Sigmoid colon (tissue), 7 donors: ENCODE results near the gene SRF. TPM values are rescaled to one million over a fixed set of nuclear protein-coding genes. Genes with fewer than 3 reads are reported as not detected.
A peak's percentile ranks its signal among the peaks of the same experiment; 100 is the strongest.

ENCODE experiments used
- DNase-seq: peaks from one replicate; pipeline ENCODE4 v3.0.0-alpha.2; 2019
- H3K27ac ChIP-seq, 4 donors: fragments of 200-600 bp; sonication (generic); one replicate each; pipeline ENCODE4 v1.5.1; 2016 to 2019; ENCODE audit warnings: mild to moderate bottlenecking in 1 of 4
- H3K27me3 ChIP-seq, 3 donors: fragments of 200-600 bp; sonication (generic); one replicate each; pipeline ENCODE4 v1.5.1; 2019; ENCODE audit warnings: mild to moderate bottlenecking in 1 of 3
- H3K36me3 ChIP-seq, 4 donors: fragments of 200-600 bp; sonication (generic); one replicate each; pipeline ENCODE4 v1.5.1; 2016 to 2019
- H3K4me1 ChIP-seq, 4 donors: fragments of 200-600 bp; sonication (generic); one replicate each; pipeline ENCODE4 v1.5.1; 2017 to 2019
- H3K4me3 ChIP-seq, 4 donors: fragments of 200-600 bp; sonication (generic); one replicate each; pipeline ENCODE4 v1.5.1; 2017 to 2019; ENCODE audit warnings: mild to moderate bottlenecking in 2 of 4, moderate library complexity in 1 of 4
- H3K9me3 ChIP-seq, 4 donors: fragments of 200-600 bp in 3 of 4; sonication (generic) in 3 of 4; one replicate each; pipeline versions ENCODE4 v1.5.1 to v1.6.1; 2013 to 2019
- CTCF ChIP-seq, 4 experiments: fragments of 450-650 bp in 3 of 4; fragments of 200-600 bp in 1 of 4; IDR thresholded peaks; one replicate each; pipeline ENCODE4 v1.5.1; 2016 to 2019; ENCODE audit warnings: antibody characterized with exemption in 4 of 4, mild to moderate bottlenecking in 3 of 4, moderate library complexity in 2 of 4
- EP300 ChIP-seq, 4 donors: sonication (generic); formaldehyde crosslinking; IDR thresholded peaks; one replicate each; pipeline ENCODE4 v1.6.1; 2017; ENCODE audit warnings: antibody characterized with exemption in 4 of 4
- POLR2A ChIP-seq, 2 donors: fragments of 450-650 bp; IDR thresholded peaks; one replicate each; pipeline ENCODE4 v1.6.1; 2016; ENCODE audit warnings: antibody characterized with exemption in 2 of 2, mild to moderate bottlenecking in 2 of 2, moderate library complexity in 2 of 2
- POLR2AphosphoS5 ChIP-seq, 4 donors: sonication (generic); formaldehyde crosslinking; IDR thresholded peaks; one replicate each; pipeline ENCODE4 v1.6.1; 2017; ENCODE audit warnings: antibody characterized with exemption in 4 of 4
- WGBS, 2 donors: extraction: QIAGEN DNeasy Blood & Tissue Kit; methylation state at CpG; one replicate each; pipeline ENCODE4 v1.1.7; 2013; 5-methylcytosine and 5-hydroxymethylcytosine counted together
- intact Hi-C: fragments of 100-400 bp; cut with DNase I; formaldehyde crosslinking; loops from one replicate; pipeline ENCODE4 v1.15.1; 2023
- polyA plus RNA-seq, 3 donors: library from polyadenylated mRNA; stranded (reverse); fragments of 200-250 nt; gene quantifications; one replicate each; pipeline ENCODE4 v1.2.3, GENCODE V29; 2013
- total RNA-seq, 4 donors: library from RNA; depleted of rRNA; stranded (reverse); fragments of >200 nt; gene quantifications; one replicate each; pipeline ENCODE4 v1.1.0, GENCODE V29; 2016
- donor health status: healthy with polysubstance abuse.
- donor health status: Bipolar disorder and iron deficiency.
- donor health status: healthy.

SRF gene
- total and polyA plus RNA-seq, 7 donors = 12.6 to 96.9 (median 64.2) TPM

- DNase-seq = no peak
- Histone ChIP-seq H3K27me3 (no peaks in the 10 kb centered on the region), H3K27ac (no peak overlapping the region), H3K4me3 (no peak overlapping the region), H3K36me3 (no peaks in the 10 kb centered on the region), H3K4me1 (no peaks in the 10 kb centered on the region), H3K9me3 (no peaks in the 10 kb centered on the region)
- intact Hi-C loops = no loop called here
- WGBS, 2 donors = 95 to 97% methylated on average over 11 of the region's 11 CpGs
- TF ChIP-seq EP300 (IDR thresholded peaks at IDR 0.05) = no peak
- no peak for TF ChIP-seq POLR2AphosphoS5 (IDR thresholded peaks at IDR 0.05)
- TF ChIP-seq POLR2A (IDR thresholded peaks at IDR 0.05) = no peak
- no peak for TF ChIP-seq CTCF (IDR thresholded peaks at IDR 0.05)
These were observed 11.5 kb upstream of the SRF start for GRCh38 chr6:43159599-43159998.

GRCh38 chr6:43163899-43164298, 7.2 kb upstream of the SRF start:
- no peak for DNase-seq
- intact Hi-C loops = no loop called here
- H3K4me1 ChIP-seq = no peaks in the 10 kb centered on the region

GRCh38 chr6:43170417-43170930, 595 bp upstream of the SRF start:
- intact Hi-C loops = loop anchor here (5.0 to 10.0 kb wide), 6 partner anchors 113 to 1123 kb away; partner anchors contain the start of genes BICRAL, KLC4, LRRC73 and MRPL14
- H3K4me3 ChIP-seq = peak overlapping the region; percentile 88 to 98 (median 95)
- peaks cover 0 to 33% (median 29%) of the 10 kb centered on the region in 4 donors for H3K4me1 ChIP-seq
- DNase-seq = peak; percentile 95
- H3K36me3 ChIP-seq = peaks cover 1 to 7% (median 3%) of the 10 kb centered on the region in 4 donors
- no peaks in the 10 kb centered on the region for H3K9me3 ChIP-seq
- H3K27ac ChIP-seq = peak overlapping the region; percentile 99 to 100 (median 100)
- WGBS, 2 donors = 2 to 3% methylated on average over 18 of the region's 18 CpGs
- TF ChIP-seq EP300 (IDR thresholded peaks at IDR 0.05) = no peak
- TF ChIP-seq CTCF (IDR thresholded peaks at IDR 0.05) = no peak
- TF ChIP-seq POLR2A (IDR thresholded peaks at IDR 0.05) = no peak
- TF ChIP-seq POLR2AphosphoS5 (IDR thresholded peaks at IDR 0.05) = no peak
- H3K27me3 ChIP-seq = no peaks in the 10 kb centered on the region

More at GRCh38 chr6:43163899-43164298, 7.2 kb upstream of the SRF start:
- Histone ChIP-seq H3K4me3 (no peak overlapping the region), H3K27me3 (no peaks in the 10 kb centered on the region), H3K36me3 (no peaks in the 10 kb centered on the region), H3K9me3 (no peaks in the 10 kb centered on the region), H3K27ac (no peak overlapping the region)
- TF ChIP-seq POLR2AphosphoS5 (IDR thresholded peaks at IDR 0.05) = no peak
- no peak for TF ChIP-seq EP300 (IDR thresholded peaks at IDR 0.05)
- TF ChIP-seq CTCF (IDR thresholded peaks at IDR 0.05) = no peak
- no peak for TF ChIP-seq POLR2A (IDR thresholded peaks at IDR 0.05)

GRCh38 chr6:43171707-43172103, 636 bp downstream of the SRF start:
- peaks cover 0 to 45% (median 41%) of the 10 kb centered on the region in 4 donors for H3K4me1 ChIP-seq
- no peak for DNase-seq
- no peaks in the 10 kb centered on the region for H3K27me3 ChIP-seq
- H3K9me3 ChIP-seq = no peaks in the 10 kb centered on the region
- H3K4me3 ChIP-seq = peak overlapping the region; percentile 88 to 98 (median 95)
- H3K36me3 ChIP-seq = peaks cover 14 to 19% (median 16%) of the 10 kb centered on the region in 4 donors
- H3K27ac ChIP-seq = peak overlapping the region; percentile 99 to 100 (median 100)
- WGBS, 2 donors = 1% methylated on average over 57 of the region's 57 CpGs
- TF ChIP-seq POLR2AphosphoS5 (IDR thresholded peaks at IDR 0.05) (no peak), CTCF (IDR thresholded peaks at IDR 0.05) (no peak), EP300 (IDR thresholded peaks at IDR 0.05) (no peak), POLR2A (IDR thresholded peaks at IDR 0.05) (no peak)
- intact Hi-C loops = loop anchor here (5.0 to 10.0 kb wide), 6 partner anchors 114 to 1124 kb away; partner anchors contain the start of genes BICRAL, KLC4, LRRC73 and MRPL14
